PC-3 (cell line): ENCODE data around the gene CIC.
"Not testable (repeated sequence)": the region's sequence is repeated elsewhere in the genome, so short reads cannot be mapped to it uniquely, and the experiment has no call there.

Source experiments
- CTCF ChIP-seq: fragments of 300-600 bp; sonication (generic); conservative IDR thresholded peaks from 2 replicates; pipeline ENCODE4 v1.5.1; 2017; ENCODE audit warnings: antibody characterized with exemption, low read depth, mild to moderate bottlenecking, low read length
- EZH2 ChIP-seq: fragments of 300-600 bp; sonication (generic); IDR thresholded peaks from one replicate; pipeline ENCODE4 v1.6.1; 2017; ENCODE audit warnings: antibody characterized with exemption, mild to moderate bottlenecking, low read length; ENCODE audit not compliant: unreplicated experiment

DNA sequence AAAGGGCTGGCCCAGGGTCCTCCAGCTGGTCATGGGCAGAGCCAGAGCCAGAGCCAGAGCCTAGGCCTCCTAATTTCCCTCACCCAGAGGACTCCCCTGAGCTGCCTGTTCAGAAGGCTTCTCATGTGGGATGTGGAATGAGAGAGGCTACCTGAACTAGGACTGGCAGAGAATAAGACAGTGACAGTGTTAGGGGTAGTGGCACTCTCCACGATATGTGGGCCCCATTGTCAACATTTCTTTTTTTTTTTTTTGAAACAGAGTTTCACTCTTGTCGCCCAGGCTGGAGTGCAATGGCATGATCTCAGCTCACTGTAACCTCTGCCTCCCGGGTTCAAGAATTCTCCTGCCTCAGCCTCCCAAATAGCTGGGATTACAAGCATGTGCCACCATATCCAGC, 62.3 kb downstream of the CIC start:
- not testable (repeated sequence) for TF ChIP-seq CTCF, EZH2
